Skeletal muscle satellite cell (primary cell): ENCODE results near the gene NACA2. TPM values are rescaled to one million over a fixed set of nuclear protein-coding genes. Genes with fewer than 3 reads are reported as not detected.
"Not testable (repeated sequence)": the region's sequence is repeated elsewhere in the genome, so short reads cannot be mapped to it uniquely, and the experiment has no call there.

Source experiments
- H3K27me3 ChIP-seq: 2 replicates; pipeline ENCODE4 v1.7.0; 2013; ENCODE audit warnings: low read length; ENCODE audit not compliant: control insufficient read depth, insufficient read depth
- H3K36me3 ChIP-seq: 2 replicates; pipeline ENCODE4 v1.7.0; 2013; ENCODE audit warnings: mild to moderate bottlenecking, control low read depth, low read length; ENCODE audit not compliant: insufficient read depth
- H3K4me1 ChIP-seq: 2 replicates; pipeline ENCODE4 v1.7.0; 2013; ENCODE audit warnings: low read length; ENCODE audit not compliant: control insufficient read depth, insufficient read depth
- H3K4me2 ChIP-seq: 2 replicates; pipeline ENCODE4 v1.7.0; 2013; ENCODE audit warnings: mild to moderate bottlenecking, low read length
- H3K4me3 ChIP-seq: 2 replicates; pipeline ENCODE4 v1.7.0; 2013; ENCODE audit warnings: low read length
- H3K9ac ChIP-seq: 2 replicates; pipeline ENCODE4 v1.7.0; 2013; ENCODE audit warnings: mild to moderate bottlenecking, low read depth, low read length, moderate library complexity
- H3K9me3 ChIP-seq: replicated peaks from 2 replicates; pipeline ENCODE4 v1.7.0; 2013; ENCODE audit warnings: mild to moderate bottlenecking, control low read depth, low read length
- total RNA-seq: library from RNA; depleted of rRNA; stranded (reverse); fragments of >200 nt; gene quantifications from 2 replicates; pipeline ENCODE4 v1.2.3, GENCODE V29; 2012; rRNA removed

NACA2 gene
- total RNA-seq, result not detected in 2 replicates

- Histone ChIP-seq H3K27me3 (peaks cover 71% of the 10 kb centered on the region), H3K9me3 (no peaks in the 10 kb centered on the region), H3K4me1 (no peaks in the 10 kb centered on the region), H3K9ac (no peak within 1 kb of the TSS), H3K4me3 (no peak within 1 kb of the TSS), H3K4me2 (no peak within 1 kb of the TSS), H3K36me3 (no peaks in the 10 kb centered on the region)
These were observed at the start of gene NACA2 for GRCh38 chr17:61591018-61591417. NACA2 (minus strand) TSS chr17:61591219; CDS start chr17:61591180, 39 bp downstream.

GRCh38 chr17:61639818-61640217 is 48.8 kb upstream of the NACA2 start:
- H3K36me3 ChIP-seq, result no peaks in the 10 kb centered on the region
- no peaks in the 10 kb centered on the region for H3K4me1 ChIP-seq
- H3K4me3 ChIP-seq, result no peak overlapping the region
- H3K27me3 ChIP-seq, result no peaks in the 10 kb centered on the region
- no peaks in the 10 kb centered on the region for H3K9me3 ChIP-seq
- no peak overlapping the region for H3K4me2 ChIP-seq
- no peak overlapping the region for H3K9ac ChIP-seq

- Histone ChIP-seq H3K36me3 (no peaks in the 10 kb centered on the region), H3K27me3 (no peaks in the 10 kb centered on the region), H3K4me2 (no peak overlapping the region), H3K9me3 (no peaks in the 10 kb centered on the region), H3K4me1 (no peaks in the 10 kb centered on the region), H3K9ac (no peak overlapping the region), H3K4me3 (no peak overlapping the region)
These were observed 47.1 kb upstream of the NACA2 start for GRCh38 chr17:61638087-61638486.

GRCh38 chr17:61635913-61636432 is 45.0 kb upstream of the NACA2 start:
- Histone ChIP-seq H3K36me3 (no peaks in the 10 kb centered on the region), H3K4me1 (no peaks in the 10 kb centered on the region), H3K4me2 (no peak overlapping the region), H3K9ac (no peak overlapping the region), H3K4me3 (no peak overlapping the region), H3K9me3 (no peaks in the 10 kb centered on the region), H3K27me3 (no peaks in the 10 kb centered on the region)

- Histone ChIP-seq H3K4me1 (no peaks in the 10 kb centered on the region), H3K4me2 (no peak overlapping the region), H3K9ac (no peak overlapping the region), H3K9me3 (no peaks in the 10 kb centered on the region), H3K36me3 (no peaks in the 10 kb centered on the region), H3K4me3 (no peak overlapping the region), H3K27me3 (no peaks in the 10 kb centered on the region)
These were observed 44.0 kb upstream of the NACA2 start for GRCh38 chr17:61634942-61635538.

GRCh38 chr17:61634011-61634539 is 43.1 kb upstream of the NACA2 start:
- Histone ChIP-seq H3K4me3 (no peak overlapping the region), H3K9ac (no peak overlapping the region), H3K4me2 (no peak overlapping the region), H3K27me3 (no peaks in the 10 kb centered on the region), H3K4me1 (no peaks in the 10 kb centered on the region), H3K36me3 (no peaks in the 10 kb centered on the region), H3K9me3 (no peaks in the 10 kb centered on the region)

GRCh38 chr17:61632826-61633225 is 41.8 kb upstream of the NACA2 start:
- no peaks in the 10 kb centered on the region for H3K4me1 ChIP-seq
- no peak overlapping the region for H3K4me2 ChIP-seq
- H3K9ac ChIP-seq, result no peak overlapping the region
- no peaks in the 10 kb centered on the region for H3K27me3 ChIP-seq
- no peaks in the 10 kb centered on the region for H3K36me3 ChIP-seq
- H3K4me3 ChIP-seq, result no peak overlapping the region
- no peaks in the 10 kb centered on the region for H3K9me3 ChIP-seq

GRCh38 chr17:61631800-61632199 is 40.8 kb upstream of the NACA2 start:
- no peaks in the 10 kb centered on the region for H3K36me3 ChIP-seq
- no peak overlapping the region for H3K4me2 ChIP-seq
- no peak overlapping the region for H3K4me3 ChIP-seq
- no peak overlapping the region for H3K9ac ChIP-seq
- no peaks in the 10 kb centered on the region for H3K9me3 ChIP-seq
- H3K4me1 ChIP-seq, result no peaks in the 10 kb centered on the region
- no peaks in the 10 kb centered on the region for H3K27me3 ChIP-seq

GRCh38 chr17:61628158-61628557 is 37.1 kb upstream of the NACA2 start:
- H3K36me3 ChIP-seq, H3K4me2 ChIP-seq, H3K4me3 ChIP-seq, H3K9me3 ChIP-seq, H3K9ac ChIP-seq, H3K27me3 ChIP-seq, H3K4me1 ChIP-seq: not testable (repeated sequence)

GRCh38 chr17:61627658-61628057 is 36.6 kb upstream of the NACA2 start:
- H3K9ac ChIP-seq, result no peak overlapping the region
- H3K36me3 ChIP-seq, result no peaks in the 10 kb centered on the region
- H3K4me2 ChIP-seq, result no peak overlapping the region
- H3K4me3 ChIP-seq, result no peak overlapping the region
- H3K4me1 ChIP-seq, result no peaks in the 10 kb centered on the region
- H3K9me3 ChIP-seq, result no peaks in the 10 kb centered on the region
- no peaks in the 10 kb centered on the region for H3K27me3 ChIP-seq

GRCh38 chr17:61627125-61627524 is 36.1 kb upstream of the NACA2 start:
- Histone ChIP-seq H3K4me1 (no peaks in the 10 kb centered on the region), H3K4me2 (no peak overlapping the region), H3K4me3 (no peak overlapping the region), H3K36me3 (no peaks in the 10 kb centered on the region), H3K9ac (no peak overlapping the region), H3K27me3 (no peaks in the 10 kb centered on the region), H3K9me3 (no peaks in the 10 kb centered on the region)

GRCh38 chr17:61625564-61625963 is 34.5 kb upstream of the NACA2 start:
- H3K4me2 ChIP-seq, result no peak overlapping the region
- H3K4me1 ChIP-seq, result no peaks in the 10 kb centered on the region
- no peaks in the 10 kb centered on the region for H3K9me3 ChIP-seq
- H3K36me3 ChIP-seq, result no peaks in the 10 kb centered on the region
- H3K9ac ChIP-seq, result no peak overlapping the region
- H3K27me3 ChIP-seq, result no peaks in the 10 kb centered on the region
- H3K4me3 ChIP-seq, result no peak overlapping the region
